Vagina (tissue), 2 donors: Measurements from ENCODE around the gene RUVBL2.
"Not testable (repeated sequence)": the region's sequence is repeated elsewhere in the genome, so short reads cannot be mapped to it uniquely, and the experiment has no call there.

Experiments used
- CTCF ChIP-seq, 3 experiments: fragments of 450-650 bp in 2 of 3; fragments of 200-600 bp in 1 of 3; sonication (generic) in 1 of 3; IDR thresholded peaks; one replicate each; pipeline ENCODE4 v1.5.1; 2017 to 2019; ENCODE audit warnings: antibody characterized with exemption in 3 of 3, mild to moderate bottlenecking in 2 of 3, moderate library complexity in 2 of 3
- POLR2A ChIP-seq, 2 donors: fragments of 450-650 bp; IDR thresholded peaks; one replicate each; pipeline ENCODE4 v1.6.1; 2017; ENCODE audit warnings: antibody characterized with exemption in 2 of 2, mild to moderate bottlenecking in 2 of 2, moderate library complexity in 2 of 2

- not testable (repeated sequence) for TF ChIP-seq CTCF, POLR2A (IDR thresholded peaks at IDR 0.05)
These were observed 56.8 kb downstream of the RUVBL2 start for GRCh38 chr19:49050376-49051033.
